ENCODE data around the gene YKT6.

YKT6 gene

GRCh38 chr7:44220358-44221112 lies 19.8 kb downstream of the YKT6 start:
- DNase-seq: no peak

GRCh38 chr7:44221231-44221791 lies 20.5 kb downstream of the YKT6 start:
- DNase-seq: no peak

GRCh38 chr7:44222074-44222473 lies 21.3 kb downstream of the YKT6 start:
- DNase-seq: no peak

GRCh38 chr7:44222776-44223261 lies 22.0 kb downstream of the YKT6 start:
- DNase-seq: no peak

- DNase-seq: no peak
These were observed 22.7 kb downstream of the YKT6 start for GRCh38 chr7:44223362-44224079.

- DNase-seq: no peak
These were observed 23.5 kb downstream of the YKT6 start for GRCh38 chr7:44224080-44224973.

- DNase-seq: no peak
These were observed 24.3 kb downstream of the YKT6 start for GRCh38 chr7:44224974-44225565.

GRCh38 chr7:44225566-44226395 lies 25.0 kb downstream of the YKT6 start:
- DNase-seq: no peak

GRCh38 chr7:44226396-44226753 lies 25.6 kb downstream of the YKT6 start:
- DNase-seq: no peak

- DNase-seq: no peak
These were observed 27.1 kb downstream of the YKT6 start for GRCh38 chr7:44227911-44228310.

- DNase-seq: no peak
These were observed 28.0 kb downstream of the YKT6 start for GRCh38 chr7:44228571-44229350.

GRCh38 chr7:44229546-44230105 lies 28.8 kb downstream of the YKT6 start:
- DNase-seq: no peak

GRCh38 chr7:44230286-44230685 lies 29.5 kb downstream of the YKT6 start:
- no peak for DNase-seq

GRCh38 chr7:44231088-44231487 lies 30.3 kb downstream of the YKT6 start:
- DNase-seq: no peak

- DNase-seq: no peak
These were observed 31.6 kb downstream of the YKT6 start for GRCh38 chr7:44232396-44232795.

- DNase-seq: no peak
These were observed 32.3 kb downstream of the YKT6 start for GRCh38 chr7:44232901-44233715.

- no peak for DNase-seq
These were observed 34.3 kb downstream of the YKT6 start for GRCh38 chr7:44235066-44235465.

GRCh38 chr7:44235582-44236332 lies 35.0 kb downstream of the YKT6 start:
- no peak for DNase-seq

- no peak for DNase-seq
These were observed 35.6 kb downstream of the YKT6 start for GRCh38 chr7:44236333-44236728.
